ENCODE results near the gene ANKRD13B.
"Not testable (repeated sequence)": the region's sequence is repeated elsewhere in the genome, so short reads cannot be mapped to it uniquely, and the experiment has no call there.

The ANKRD13B gene

DNA sequence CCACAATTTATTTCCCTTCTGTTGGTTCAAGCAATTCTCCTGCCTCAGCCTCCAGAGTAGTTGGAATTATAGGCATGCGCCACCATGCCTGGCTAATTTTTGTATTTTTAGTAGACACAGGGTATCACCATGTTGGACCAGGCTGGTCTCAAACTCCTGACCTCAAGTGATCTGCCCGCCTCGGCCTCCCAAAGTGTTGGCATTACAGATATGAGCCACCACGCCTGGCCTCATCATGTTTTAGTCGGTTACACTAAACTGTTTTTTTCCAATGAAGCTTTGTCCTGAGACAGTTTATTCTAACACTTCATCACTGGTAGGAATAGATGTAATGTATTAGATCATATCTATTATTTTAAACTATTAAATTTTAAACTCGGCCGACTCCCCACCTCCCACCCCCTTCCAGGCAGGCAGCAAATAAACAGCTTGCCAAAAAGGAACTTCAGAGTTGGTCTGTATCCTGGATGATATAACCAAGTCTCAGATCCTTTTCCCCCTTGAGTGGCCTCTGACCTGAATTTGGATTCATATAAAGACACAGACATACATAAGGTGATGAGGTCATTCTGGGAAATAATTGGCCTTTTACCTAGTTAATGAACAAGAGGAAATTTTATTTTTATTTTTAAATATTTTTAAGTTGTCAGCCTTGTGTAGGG lies 48.2 kb downstream of the ANKRD13B start:
- DNase-seq (ENCODE audit: low read depth in 1 of 2, low spot score in 1 of 2), result no peak

DNA sequence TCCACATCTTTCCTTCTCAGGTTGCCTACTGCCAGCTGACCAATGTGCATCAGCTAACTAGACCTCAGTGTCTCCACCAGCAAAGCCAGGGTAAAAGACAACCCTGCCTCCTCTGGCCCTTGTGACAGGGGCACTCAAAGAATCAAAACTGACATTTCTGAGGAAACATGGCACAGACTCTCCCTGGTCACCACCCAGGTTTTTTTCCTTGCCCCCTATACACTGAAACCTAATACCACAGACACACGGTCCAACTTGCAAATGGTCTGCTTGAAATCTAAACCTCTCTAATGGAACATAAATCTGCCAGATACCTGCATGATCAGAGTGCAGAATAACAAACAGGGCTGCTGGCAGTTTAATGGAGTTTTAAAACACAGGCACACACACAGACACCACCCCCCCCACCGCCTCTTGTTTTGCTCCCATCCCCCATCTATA lies 49.3 kb downstream of the ANKRD13B start:
- DNase-seq (ENCODE audit: low read depth in 1 of 2, low spot score in 1 of 2), result no peak

DNA sequence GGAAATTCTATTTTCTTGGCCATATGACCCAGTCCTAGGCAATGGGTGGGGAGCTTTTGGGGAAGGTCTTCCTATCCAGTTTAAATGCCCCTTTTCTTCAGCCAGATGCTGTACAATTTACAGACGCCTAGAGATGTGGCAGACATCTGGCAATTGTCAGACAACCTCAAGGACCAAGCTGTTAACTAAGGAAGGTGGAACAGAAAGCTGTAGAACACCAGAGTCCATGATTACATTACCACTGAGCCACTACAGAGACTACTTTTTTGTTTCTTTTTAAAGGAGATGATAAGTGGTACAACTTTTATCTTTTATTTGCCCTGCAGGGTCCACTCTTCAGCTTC lies 50.9 kb downstream of the ANKRD13B start:
- no peak for DNase-seq (ENCODE audit: low read depth in 1 of 2, low spot score in 1 of 2)

DNA sequence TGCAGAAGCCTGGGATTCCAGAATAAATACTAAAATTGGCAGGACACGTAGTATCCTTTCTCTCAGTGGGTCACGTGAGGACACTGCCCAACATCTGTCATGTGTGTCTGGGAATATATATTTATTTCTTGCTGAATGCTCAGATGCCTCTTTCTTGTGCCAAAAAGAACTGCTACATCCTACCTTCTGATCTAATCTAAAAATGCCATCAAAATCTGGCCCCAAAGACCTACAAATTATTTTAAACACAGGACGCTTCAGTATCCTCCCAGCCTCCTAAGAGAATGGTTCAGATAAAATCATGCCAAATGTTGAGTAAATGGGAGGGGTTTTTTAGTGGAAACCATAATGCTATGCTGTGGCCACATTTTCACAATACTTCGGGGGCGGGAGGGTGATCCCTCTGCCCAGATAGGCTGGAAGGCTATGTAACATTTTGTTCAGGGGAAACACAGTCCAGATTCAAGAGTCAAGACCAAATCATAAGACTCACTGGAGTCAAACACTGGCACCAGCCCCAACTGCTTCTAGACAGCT lies 52.7 kb downstream of the ANKRD13B start:
- DNase-seq (ENCODE audit: low read depth in 1 of 2, low spot score in 1 of 2), result no peak

DNA sequence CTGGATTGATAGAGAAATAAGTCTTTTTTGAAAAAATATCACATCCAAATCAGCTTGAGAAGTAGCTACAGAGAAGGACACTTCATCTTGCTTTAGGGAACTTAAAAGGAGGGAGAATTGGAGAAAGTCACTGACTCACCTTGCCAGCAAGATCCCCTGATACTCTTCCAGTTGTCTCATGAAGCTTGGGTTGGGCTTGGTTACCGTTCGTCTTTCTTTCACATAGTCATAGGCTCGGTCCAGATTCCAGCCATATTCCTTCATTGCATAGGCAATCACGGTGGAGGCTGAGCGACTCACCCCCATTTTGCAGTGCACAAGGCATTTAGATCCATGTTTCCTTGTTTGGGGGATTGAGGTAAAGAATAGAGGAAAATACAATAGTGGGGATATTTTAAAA lies 55.1 kb downstream of the ANKRD13B start:
- no peak for DNase-seq (ENCODE audit: low read depth in 1 of 2, low spot score in 1 of 2)

DNA sequence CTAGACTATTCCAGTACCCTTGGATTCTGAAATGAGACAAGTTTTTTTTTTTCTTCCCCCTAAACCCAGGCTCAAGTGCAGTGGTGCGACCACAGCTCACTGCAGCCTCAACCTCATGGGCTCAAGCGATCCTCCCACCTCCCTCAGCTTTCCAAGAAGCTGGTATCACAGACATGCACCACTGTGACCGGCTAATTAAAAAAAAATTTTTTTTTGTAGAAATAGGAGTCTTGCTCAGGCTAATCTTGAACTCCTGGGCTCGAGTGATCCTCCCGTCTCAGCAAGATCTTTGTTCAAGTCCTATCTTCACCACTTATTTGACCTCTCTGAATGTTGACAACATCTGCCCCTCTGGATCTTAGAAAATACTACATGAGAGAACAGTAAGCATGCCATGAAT lies 56.4 kb downstream of the ANKRD13B start:
- DNase-seq (ENCODE audit: low read depth in 1 of 2, low spot score in 1 of 2), result no peak

DNA sequence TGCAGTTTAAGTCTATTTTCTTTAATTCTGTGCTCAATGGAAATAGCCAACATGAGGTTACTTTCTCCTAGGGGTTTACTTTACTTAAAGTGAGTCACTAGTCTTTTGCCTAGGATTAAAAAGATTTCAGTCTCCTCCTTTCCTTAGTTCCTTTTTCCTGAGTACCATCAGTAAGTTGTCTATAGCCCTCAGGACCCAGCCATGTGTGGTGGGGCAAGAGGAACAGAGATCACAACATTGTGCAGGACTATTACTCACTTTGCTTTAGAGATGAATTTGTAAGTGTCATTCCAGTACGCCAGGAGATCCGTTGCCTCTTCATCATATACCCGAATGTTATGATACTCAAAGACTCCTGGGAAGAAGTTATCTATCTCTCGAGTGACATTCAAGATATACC lies 57.5 kb downstream of the ANKRD13B start:
- no peak for DNase-seq (ENCODE audit: low read depth in 1 of 2, low spot score in 1 of 2)

DNA sequence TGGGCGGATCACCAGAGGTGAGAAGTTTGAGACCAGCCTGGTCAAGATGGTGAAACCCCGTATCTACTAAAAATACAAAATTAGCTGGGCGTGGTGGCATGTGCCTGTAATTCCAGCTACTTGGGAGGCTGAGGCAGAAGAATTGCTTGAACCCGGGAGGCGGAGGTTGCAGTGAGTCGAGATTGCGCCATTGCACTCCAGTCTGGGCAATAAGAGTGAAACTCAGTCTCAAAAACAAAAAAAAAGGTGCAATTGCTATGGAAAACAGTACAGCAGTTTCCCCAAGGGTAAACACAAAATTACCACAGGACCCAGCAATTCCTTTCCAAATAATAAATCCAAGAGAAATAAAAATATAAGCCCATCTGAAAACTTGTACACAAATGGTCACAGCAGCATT lies 59.0 kb downstream of the ANKRD13B start:
- not testable (repeated sequence) for DNase-seq (ENCODE audit: low read depth in 1 of 2, low spot score in 1 of 2)

DNA sequence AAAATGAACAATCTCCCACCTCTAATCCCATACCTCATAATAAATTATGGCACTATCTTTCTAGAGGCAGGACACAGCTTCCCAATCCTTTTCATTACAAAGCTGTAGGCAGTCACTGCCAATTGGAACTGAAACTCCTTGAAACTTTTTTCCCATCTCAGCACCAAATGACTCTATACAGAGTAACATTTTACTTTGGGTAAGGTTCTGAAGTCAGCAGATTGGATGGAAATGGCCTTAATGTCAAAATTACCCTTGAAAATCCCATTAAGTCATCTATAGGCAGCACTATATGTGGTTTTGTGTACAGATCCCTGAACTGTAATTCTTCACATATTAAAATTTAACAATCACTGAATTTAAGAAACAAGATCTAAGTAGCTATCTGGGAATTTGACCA lies 60.0 kb downstream of the ANKRD13B start:
- no peak for DNase-seq (ENCODE audit: low read depth in 1 of 2, low spot score in 1 of 2)

DNA sequence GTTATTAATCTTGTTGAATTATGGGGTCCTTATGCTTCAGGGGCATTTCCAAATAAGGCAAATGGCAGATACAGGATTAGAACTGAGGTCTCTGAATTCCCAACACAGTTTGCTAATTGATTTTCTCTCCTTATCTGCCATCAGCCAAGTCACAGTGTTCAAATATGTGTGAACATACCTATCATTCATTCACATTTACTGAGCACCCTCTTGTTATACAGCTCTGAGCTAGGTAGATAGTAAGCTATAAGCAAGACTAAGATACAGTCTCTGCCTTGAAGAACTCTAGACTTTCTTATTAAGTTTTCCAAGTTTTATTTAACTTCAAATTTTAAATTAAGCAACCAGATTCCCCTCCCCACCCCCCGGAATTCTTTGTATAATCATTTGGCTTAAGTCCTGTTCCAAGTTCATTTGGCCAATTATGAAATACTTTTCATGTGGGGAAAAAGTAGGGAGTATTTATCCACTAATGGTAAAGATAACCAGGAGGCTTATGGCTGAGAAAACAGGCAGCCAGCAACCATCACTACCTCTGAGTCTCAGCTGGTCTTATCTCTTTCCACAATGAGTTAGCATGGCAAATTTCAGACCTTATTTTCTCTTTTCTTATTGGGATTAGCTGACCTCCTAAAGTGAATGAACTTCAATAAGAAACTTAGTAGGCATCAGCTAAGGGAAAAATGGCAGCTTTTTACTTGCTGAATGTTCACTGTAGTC lies 61.2 kb downstream of the ANKRD13B start:
- no peak for DNase-seq (ENCODE audit: low read depth in 1 of 2, low spot score in 1 of 2)

DNA sequence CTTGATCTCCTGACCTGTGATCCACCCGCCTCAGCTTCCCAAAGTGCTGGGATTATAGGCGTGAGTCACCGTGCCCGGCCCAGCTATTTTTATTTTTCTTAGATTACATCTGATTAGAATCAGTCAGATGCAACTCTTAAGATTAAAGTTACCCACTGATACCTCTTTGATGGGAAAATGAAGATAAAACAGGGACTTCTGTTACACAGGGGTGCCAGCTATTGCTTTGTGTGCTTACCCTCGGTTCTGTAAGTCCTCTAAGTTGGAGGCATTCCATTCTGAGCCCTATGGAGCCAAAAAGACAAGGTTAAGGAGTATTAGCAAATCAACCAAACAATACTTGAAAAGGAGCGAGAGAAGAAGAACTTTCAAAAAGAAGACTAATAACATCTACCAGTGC lies 62.4 kb downstream of the ANKRD13B start:
- no peak for DNase-seq (ENCODE audit: low read depth in 1 of 2, low spot score in 1 of 2)

DNA sequence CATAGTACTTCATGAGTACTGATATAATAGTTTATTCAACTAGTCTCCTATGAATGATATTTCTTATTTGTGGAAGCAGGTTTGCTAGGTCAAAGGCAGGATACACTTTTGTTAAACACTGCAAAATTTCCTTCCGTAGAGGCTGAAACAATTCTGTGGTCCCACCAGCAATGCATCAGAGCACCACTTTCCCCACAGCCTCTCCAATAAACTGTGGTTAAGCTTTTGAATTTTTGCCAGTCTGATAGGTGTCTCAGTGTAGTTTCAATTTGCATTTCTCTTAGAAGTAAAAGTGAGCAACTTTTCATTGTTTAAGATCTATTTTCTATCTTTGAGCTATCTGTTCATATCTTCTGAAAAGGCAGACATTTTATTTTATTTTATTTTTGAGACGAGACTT lies 66.2 kb downstream of the ANKRD13B start:
- no peak for DNase-seq (ENCODE audit: low read depth in 1 of 2, low spot score in 1 of 2)

DNA sequence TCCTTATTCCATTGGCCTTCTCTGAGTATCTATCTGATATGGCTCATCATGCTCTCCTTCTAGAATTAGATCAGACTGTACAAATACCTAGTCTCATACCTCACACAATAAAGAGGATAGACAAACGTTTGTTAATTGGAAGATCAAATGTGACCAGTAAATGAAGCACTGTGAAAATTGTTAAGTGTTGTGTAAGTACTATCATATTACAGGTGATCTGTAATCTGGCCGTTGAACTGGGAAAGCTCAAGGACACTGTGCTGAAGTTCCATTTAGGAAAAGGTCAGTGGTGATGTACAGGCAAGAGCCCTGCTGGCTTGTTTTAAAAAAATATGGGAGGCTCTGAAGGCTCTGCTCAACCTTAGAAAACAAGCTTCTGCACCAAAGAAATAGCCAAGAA lies 68.3 kb downstream of the ANKRD13B start:
- no peak for DNase-seq (ENCODE audit: low read depth in 1 of 2, low spot score in 1 of 2)

DNA sequence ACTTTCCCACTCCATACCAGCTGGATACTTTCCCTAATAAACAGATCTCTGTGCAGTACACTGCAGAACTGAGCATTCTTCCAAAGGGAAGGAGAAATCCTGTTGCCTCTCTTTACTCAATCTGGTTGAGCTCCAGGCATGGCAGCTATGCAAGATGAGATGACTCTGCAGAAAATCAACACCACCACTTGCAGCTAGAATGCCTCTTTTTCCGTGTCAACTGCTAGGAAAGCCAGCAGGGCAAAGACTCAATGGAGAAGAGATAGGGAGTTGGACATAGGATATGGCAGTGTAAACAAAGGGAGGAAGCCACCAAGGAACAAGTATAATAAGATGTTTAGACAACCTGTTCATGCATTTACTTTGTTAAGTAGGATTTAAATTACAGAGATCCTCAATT lies 70.2 kb downstream of the ANKRD13B start:
- DNase-seq (ENCODE audit: low read depth in 1 of 2, low spot score in 1 of 2), result no peak
